HL-60 (cell line): ENCODE data around the gene ZC3H12C.

Source experiments
- DNase-seq, 2 experiments: peaks; one replicate each; pipeline ENCODE4 v3.0.0-alpha.2; 2010 to 2020; ENCODE audit warnings: low read depth in 1 of 2, low spot score in 1 of 2
- H3K27ac ChIP-seq: fragments of 250-450 bp; sonication (Bioruptor Pico); replicated peaks from 2 replicates; pipeline ENCODE4 v1.5.1; 2020; ENCODE audit warnings: mild to moderate bottlenecking, moderate library complexity
- H3K27me3 ChIP-seq: fragments of 250-450 bp; sonication (Bioruptor Pico); 2 replicates; pipeline ENCODE4 v1.5.1; 2021; ENCODE audit warnings: mild to moderate bottlenecking, moderate library complexity; ENCODE audit not compliant: insufficient read depth, poor library complexity, severe bottlenecking
- H3K4me3 ChIP-seq: replicated peaks from 2 replicates; pipeline ENCODE4 v1.5.1; 2011; ENCODE audit warnings: mild to moderate bottlenecking, control low read depth, low read length; ENCODE audit not compliant: insufficient read depth
- GABPA ChIP-seq: IDR thresholded peaks from 2 replicates; pipeline ENCODE4 v1.6.1; 2012; ENCODE audit warnings: low read depth
- POLR2AphosphoS5 ChIP-seq: IDR thresholded peaks from 2 replicates; pipeline ENCODE4 v1.6.1; 2012; ENCODE audit warnings: low read depth
- SPI1 ChIP-seq: IDR thresholded peaks from 2 replicates; pipeline ENCODE4 v1.6.1; 2012; ENCODE audit warnings: low read depth, mild to moderate bottlenecking, borderline replicate concordance
- TF ChIP-seq, protein P1 (sequence below): IDR thresholded peaks from one replicate; pipeline ENCODE4 v1.5.1; 2011; ENCODE audit warnings: low read length, control low read depth, inconsistent platforms; ENCODE audit not compliant: insufficient read depth
- TF ChIP-seq, protein P2 (sequence below): IDR thresholded peaks from 2 replicates; pipeline ENCODE4 v1.6.1; 2012; ENCODE audit warnings: low read depth; ENCODE audit not compliant: insufficient replicate concordance

The ZC3H12C gene

DNA sequence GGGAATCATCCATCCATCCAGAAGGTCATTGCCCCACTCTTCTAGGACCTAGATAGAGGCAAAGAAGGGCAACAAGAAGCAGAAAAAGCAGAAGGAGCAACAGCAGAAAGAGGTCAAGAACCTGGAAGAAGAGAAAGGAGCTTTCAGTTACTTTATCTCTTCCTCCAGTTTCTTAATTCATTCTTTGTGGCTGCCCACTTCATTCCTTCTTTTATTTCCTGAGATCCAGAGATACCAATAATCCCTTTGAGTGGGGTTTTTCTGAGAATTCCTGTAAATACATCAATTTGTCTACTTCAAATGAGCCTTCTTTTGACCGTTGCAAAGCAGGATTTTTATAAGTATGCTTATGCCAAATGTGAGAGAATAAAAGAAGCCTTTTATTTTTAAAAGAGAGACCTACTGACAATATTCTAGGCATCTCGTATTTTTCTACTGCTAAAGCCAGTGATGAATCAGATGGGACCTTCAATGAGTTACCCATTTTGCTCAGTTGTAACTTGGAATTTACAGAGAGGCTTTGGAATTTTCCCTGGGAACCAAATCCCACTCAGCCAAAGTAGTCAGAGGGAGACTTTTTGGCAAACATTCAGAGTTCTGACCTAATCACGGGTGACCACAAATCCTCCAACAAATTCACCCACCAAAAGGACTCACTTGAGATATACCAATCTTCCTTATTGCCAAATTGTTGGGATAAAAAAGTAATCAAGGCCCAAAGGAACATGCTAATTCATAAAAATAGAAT is 54.9 kb downstream of the ZC3H12C start:
- Histone ChIP-seq H3K27ac (no peak overlapping the region), H3K4me3 (no peak overlapping the region)

DNA sequence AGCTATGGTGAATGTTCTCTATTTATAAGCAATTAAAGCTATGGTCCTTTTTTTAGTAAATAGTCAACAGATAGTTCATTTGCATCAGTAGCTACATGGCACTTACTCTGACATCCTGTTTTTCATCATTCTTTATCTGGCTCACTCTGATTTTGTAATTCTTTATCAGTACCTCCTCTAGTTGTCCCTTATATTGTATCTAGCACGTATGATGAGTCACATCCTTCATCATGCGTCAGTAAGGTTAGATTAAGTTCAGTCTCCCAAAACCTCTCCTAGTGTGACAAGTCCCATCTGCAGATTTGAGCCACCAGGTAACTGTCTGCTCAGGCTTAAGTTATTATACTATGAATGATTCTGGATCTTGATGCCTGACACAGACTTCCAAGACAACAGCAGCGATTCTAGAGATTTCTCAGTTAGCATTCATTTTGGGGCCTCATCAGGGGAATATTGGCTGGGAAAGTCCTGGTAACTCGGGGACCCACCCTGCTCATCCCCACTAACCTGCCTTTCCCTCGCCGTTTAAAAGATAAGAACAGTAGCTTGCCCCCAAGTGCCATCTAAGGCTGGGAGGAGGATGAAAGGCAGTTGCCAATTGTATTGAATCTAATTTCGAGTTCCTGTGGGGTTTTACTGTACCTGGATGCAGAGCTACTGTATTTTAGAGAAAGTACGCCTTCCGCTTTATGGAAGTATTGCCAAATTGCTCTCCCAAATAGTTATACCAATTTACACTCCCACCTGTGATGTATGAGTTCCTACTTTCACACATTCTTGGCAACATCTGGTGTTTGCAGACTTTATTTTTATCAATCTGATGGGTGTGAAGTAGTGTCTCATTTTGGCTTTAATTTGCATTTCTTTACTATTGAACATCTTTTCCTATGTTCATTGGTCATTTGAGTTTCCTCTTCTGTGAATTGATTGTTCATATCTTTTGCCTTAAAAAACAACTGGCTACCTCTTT is 55.9 kb downstream of the ZC3H12C start:
- no peak for TF ChIP-seq SPI1
- TF ChIP-seq, protein P1, sequence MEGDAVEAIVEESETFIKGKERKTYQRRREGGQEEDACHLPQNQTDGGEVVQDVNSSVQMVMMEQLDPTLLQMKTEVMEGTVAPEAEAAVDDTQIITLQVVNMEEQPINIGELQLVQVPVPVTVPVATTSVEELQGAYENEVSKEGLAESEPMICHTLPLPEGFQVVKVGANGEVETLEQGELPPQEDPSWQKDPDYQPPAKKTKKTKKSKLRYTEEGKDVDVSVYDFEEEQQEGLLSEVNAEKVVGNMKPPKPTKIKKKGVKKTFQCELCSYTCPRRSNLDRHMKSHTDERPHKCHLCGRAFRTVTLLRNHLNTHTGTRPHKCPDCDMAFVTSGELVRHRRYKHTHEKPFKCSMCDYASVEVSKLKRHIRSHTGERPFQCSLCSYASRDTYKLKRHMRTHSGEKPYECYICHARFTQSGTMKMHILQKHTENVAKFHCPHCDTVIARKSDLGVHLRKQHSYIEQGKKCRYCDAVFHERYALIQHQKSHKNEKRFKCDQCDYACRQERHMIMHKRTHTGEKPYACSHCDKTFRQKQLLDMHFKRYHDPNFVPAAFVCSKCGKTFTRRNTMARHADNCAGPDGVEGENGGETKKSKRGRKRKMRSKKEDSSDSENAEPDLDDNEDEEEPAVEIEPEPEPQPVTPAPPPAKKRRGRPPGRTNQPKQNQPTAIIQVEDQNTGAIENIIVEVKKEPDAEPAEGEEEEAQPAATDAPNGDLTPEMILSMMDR: no peak
- no peak for TF ChIP-seq POLR2AphosphoS5
- TF ChIP-seq GABPA: no peak
- TF ChIP-seq, protein P2, sequence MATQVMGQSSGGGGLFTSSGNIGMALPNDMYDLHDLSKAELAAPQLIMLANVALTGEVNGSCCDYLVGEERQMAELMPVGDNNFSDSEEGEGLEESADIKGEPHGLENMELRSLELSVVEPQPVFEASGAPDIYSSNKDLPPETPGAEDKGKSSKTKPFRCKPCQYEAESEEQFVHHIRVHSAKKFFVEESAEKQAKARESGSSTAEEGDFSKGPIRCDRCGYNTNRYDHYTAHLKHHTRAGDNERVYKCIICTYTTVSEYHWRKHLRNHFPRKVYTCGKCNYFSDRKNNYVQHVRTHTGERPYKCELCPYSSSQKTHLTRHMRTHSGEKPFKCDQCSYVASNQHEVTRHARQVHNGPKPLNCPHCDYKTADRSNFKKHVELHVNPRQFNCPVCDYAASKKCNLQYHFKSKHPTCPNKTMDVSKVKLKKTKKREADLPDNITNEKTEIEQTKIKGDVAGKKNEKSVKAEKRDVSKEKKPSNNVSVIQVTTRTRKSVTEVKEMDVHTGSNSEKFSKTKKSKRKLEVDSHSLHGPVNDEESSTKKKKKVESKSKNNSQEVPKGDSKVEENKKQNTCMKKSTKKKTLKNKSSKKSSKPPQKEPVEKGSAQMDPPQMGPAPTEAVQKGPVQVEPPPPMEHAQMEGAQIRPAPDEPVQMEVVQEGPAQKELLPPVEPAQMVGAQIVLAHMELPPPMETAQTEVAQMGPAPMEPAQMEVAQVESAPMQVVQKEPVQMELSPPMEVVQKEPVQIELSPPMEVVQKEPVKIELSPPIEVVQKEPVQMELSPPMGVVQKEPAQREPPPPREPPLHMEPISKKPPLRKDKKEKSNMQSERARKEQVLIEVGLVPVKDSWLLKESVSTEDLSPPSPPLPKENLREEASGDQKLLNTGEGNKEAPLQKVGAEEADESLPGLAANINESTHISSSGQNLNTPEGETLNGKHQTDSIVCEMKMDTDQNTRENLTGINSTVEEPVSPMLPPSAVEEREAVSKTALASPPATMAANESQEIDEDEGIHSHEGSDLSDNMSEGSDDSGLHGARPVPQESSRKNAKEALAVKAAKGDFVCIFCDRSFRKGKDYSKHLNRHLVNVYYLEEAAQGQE: no peak
- H3K27me3 ChIP-seq: no peaks in the 10 kb centered on the region
- no peak overlapping the region for H3K27ac ChIP-seq
- DNase-seq: no peak
- H3K4me3 ChIP-seq: no peak overlapping the region

More for the DNA sequence above, 54.9 kb downstream of the ZC3H12C start:
- TF ChIP-seq, protein P2: no peak
- no peak for TF ChIP-seq SPI1
- TF ChIP-seq POLR2AphosphoS5: no peak
- no peak for TF ChIP-seq GABPA
- TF ChIP-seq, protein P1: no peak
- no peak for DNase-seq
- H3K27me3 ChIP-seq: no peaks in the 10 kb centered on the region

DNA sequence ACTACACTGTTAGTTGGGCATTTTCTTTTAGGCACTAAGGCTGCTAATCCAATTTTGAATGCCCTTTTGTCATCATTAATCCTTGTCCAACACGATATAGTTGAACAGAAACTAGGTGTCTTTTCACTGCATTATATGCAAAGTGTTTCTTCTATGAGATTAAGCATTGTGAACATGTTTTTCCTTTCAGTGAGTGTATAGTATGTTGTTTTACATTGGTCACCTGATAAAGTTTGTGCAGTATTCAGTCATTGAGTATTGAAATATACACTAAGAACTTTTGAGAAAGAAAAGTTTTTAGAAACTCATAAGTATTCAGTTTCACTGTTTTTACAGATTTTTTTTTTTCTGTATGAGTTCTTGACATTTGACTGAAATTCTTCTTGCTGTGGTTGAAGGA is 59.0 kb downstream of the ZC3H12C start:
- no peak for TF ChIP-seq GABPA
- TF ChIP-seq, protein P1: no peak
- TF ChIP-seq, protein P2: no peak
- TF ChIP-seq SPI1: no peak
- no peak for TF ChIP-seq POLR2AphosphoS5
- no peak for DNase-seq
- H3K4me3 ChIP-seq: no peak overlapping the region

More for the DNA sequence above, 59.0 kb downstream of the ZC3H12C start:
- Histone ChIP-seq H3K27me3 (no peaks in the 10 kb centered on the region), H3K27ac (no peak overlapping the region)
